ENCODE measurements around the gene SHLD3.
"Not testable (repeated sequence)": the region's sequence is repeated elsewhere in the genome, so short reads cannot be mapped to it uniquely, and the experiment has no call there.

The SHLD3 gene

GRCh38 chr5:65624571-65625555 lies at the start of gene SHLD3, which contains the start of gene TRAPPC13:
Gene SHLD3, plus strand, starts transcription at chr5:65625027. Its CDS starts 4,561 bp downstream, at chr5:65629588.
Gene TRAPPC13, plus strand, starts transcription at chr5:65625027. Its CDS starts 34 bp downstream, at chr5:65625061.
- peak; percentile 83 for DNase-seq (ENCODE audit: low read depth)
- TF ChIP-seq CTCF (conservative IDR thresholded peaks at IDR 0.05; ENCODE audit: low read length), result 0 out of 2 replicates have a peak, but pooled peaks have one; percentile 3
- peak within 1 kb of the TSS; percentile 97 for H3K4me3 ChIP-seq (ENCODE audit: low read length)

- DNase-seq (ENCODE audit: low read depth), result peak; percentile 35
- TF ChIP-seq CTCF (conservative IDR thresholded peaks at IDR 0.05; ENCODE audit: low read length), result no peak
- H3K4me3 ChIP-seq (ENCODE audit: low read length), result no peak overlapping the region
These were observed 47.7 kb upstream of the SHLD3 start for GRCh38 chr5:65577141-65577540.

- DNase-seq (ENCODE audit: low read depth), result no peak
- H3K4me3 ChIP-seq (ENCODE audit: low read length), result no peak overlapping the region
- peak; percentile 18; the same call in 1 of the 2 replicates for TF ChIP-seq CTCF (conservative IDR thresholded peaks at IDR 0.05; ENCODE audit: low read length)
These were observed 36.1 kb upstream of the SHLD3 start for GRCh38 chr5:65588694-65589093.

GRCh38 chr5:65601761-65602160 lies 23.1 kb upstream of the SHLD3 start:
- H3K4me3 ChIP-seq (ENCODE audit: low read length); DNase-seq (ENCODE audit: low read depth): not testable (repeated sequence)

- no peak overlapping the region for H3K4me3 ChIP-seq (ENCODE audit: low read length)
- TF ChIP-seq CTCF (conservative IDR thresholded peaks at IDR 0.05; ENCODE audit: low read length), result no peak
- no peak for DNase-seq (ENCODE audit: low read depth)
These were observed 13.3 kb upstream of the SHLD3 start for GRCh38 chr5:65611524-65611923.

GRCh38 chr5:65612298-65612907 lies 12.4 kb upstream of the SHLD3 start:
- H3K4me3 ChIP-seq (ENCODE audit: low read length), result no peak overlapping the region
- no peak for DNase-seq (ENCODE audit: low read depth)
- no peak for TF ChIP-seq CTCF (conservative IDR thresholded peaks at IDR 0.05; ENCODE audit: low read length)

- no peak overlapping the region for H3K4me3 ChIP-seq (ENCODE audit: low read length)
- TF ChIP-seq CTCF (conservative IDR thresholded peaks at IDR 0.05; ENCODE audit: low read length), result no peak
- DNase-seq (ENCODE audit: low read depth), result peak; percentile 18
These were observed 4.8 kb upstream of the SHLD3 start for GRCh38 chr5:65620021-65620420.

GRCh38 chr5:65621961-65622360 lies 2.9 kb upstream of the SHLD3 start:
- H3K4me3 ChIP-seq (ENCODE audit: low read length), result not testable (repeated sequence)

More at GRCh38 chr5:65621961-65622360, 2.9 kb upstream of the SHLD3 start:
- not testable (repeated sequence) for DNase-seq (ENCODE audit: low read depth)
